SW 1271 (cell line): ENCODE results near the gene CHRM4.

Source experiments
- DNase-seq, 2 experiments: peaks; one replicate each; lab custom pipeline; 2025; lab: John Stamatoyannopoulos, UW

Gene CHRM4

DNA sequence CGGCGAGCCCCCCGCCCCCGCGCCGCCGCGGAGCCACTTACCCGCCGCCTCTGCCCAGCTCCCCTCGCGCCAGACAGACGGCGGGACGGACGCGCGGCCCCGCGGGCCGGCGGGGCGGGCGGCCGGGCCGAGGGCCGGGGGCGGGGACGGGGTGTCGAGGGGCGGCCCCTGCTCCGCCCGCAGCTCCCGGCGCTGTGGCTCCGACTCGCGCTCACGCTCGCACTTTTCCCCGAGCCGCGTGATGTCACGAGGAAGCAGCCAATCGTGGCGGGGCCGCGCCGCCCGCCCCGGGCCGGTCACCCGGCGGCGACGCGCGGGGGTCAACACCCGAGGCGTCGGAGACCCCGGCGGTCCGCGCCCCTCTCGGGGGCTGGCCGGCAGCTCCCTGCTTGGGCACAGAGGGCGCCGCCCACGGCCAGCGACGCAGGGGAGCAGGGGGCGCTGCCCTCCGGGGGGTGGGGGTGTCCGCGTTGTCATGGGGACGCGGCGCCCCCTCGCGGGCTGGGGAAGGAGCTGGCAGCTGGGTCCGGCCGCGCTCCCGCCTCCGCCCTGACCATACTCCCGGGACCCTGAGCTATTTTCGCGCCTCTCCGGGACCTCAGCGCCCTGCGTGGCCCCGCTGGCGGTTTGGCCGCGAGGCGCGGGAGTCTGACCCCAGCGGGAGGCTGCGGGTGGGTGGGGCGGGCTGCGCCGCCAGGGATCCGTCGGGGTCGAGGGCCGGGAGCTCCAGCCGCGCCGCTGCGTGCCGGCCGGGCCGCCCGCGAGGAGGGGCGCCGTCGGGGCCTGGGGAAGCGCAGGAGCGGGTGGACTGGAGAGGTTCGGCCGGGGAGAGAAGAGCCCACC lies at the start of gene CHRM4:
CHRM4 (minus strand) TSS at position 199 of the 843 bp plus-strand sequence. CDS start 5,219 bp downstream, outside the sequence.
- DNase-seq = peak in 1 of 2 experiments; percentile 70

DNA sequence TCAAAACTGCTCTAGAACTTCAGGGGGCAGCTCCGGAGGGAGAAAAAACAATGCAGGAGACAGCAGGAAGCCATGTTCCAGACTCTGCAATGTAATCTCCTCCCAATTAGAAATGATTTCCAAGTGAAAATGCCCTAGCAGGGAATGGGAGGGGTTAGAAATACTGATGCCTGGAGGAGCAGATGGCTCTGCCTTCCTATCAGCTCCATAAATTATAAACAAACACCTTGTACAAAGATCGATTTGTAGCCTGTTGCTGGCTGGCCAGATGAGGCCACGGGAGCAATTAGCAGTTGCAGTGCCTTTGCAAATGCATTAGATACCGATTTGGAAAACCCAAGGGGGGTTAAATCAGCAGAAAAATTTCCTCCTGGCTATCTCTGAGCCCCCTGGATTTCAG lies 46.6 kb upstream of the CHRM4 start:
- DNase-seq = no peak

DNA sequence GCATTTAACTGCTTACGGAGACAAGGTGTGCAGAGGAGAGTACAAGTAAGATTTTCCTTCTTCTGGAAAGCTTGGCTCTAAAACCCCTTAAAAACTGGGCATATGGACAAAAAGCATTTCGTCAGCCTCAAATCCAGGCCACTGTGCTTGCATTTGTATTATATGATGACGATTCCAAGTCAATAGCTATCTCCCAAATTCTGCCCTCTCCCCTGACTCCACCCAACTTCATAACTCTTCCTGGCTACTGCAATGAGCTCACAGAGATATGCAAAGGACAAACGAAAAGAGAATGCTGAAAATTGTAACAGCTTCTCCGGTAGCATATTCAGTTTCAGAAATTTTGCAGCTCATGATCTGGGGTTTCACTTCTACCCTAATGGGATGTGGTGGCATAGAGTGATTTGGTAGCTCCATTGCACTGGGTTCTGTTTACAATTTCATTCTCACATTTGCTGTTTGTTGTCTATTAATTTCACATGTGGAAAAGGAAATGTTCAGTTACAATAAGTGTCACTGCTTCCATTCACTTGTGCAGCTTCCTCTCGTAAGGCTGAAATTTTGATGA lies 45.6 kb upstream of the CHRM4 start:
- DNase-seq = no peak

DNA sequence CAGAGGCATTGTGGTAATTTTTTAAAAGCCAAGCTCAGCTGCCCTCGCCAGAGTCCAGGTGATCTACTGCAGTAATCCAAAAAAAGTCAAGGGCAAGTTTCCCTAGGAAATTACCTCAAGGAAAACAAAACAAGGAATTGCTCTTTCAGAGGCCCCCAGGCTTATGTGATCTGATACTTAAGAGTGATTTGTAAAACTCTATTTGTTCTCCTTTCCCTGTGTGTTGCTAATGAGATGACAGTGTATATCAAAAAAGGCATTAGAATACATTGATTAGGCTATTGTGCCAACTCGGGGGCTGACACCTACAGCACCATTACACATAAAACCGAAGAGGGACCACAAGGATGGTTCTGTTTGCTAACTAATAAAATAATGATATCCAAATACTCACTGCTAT lies 44.5 kb upstream of the CHRM4 start:
- DNase-seq = no peak

DNA sequence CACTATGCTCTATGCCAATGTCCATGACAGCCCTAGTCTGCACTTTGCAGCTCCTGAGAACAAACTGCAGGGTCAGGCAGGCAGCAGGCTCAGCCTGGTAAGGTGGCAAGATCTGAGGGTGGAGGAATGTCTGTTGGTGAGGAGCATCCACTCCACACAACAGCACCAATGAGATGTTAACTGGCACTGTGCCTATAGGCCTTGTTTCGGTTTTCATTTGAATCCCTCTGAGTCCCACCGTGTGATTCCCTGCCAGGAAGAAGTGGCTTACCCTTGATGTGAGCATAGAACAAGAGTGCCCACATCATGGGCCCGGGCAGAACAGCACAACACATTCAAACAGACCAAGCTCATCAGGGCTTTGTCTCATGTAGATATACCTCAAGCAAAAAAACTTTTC lies 44.1 kb upstream of the CHRM4 start:
- DNase-seq = no peak

DNA sequence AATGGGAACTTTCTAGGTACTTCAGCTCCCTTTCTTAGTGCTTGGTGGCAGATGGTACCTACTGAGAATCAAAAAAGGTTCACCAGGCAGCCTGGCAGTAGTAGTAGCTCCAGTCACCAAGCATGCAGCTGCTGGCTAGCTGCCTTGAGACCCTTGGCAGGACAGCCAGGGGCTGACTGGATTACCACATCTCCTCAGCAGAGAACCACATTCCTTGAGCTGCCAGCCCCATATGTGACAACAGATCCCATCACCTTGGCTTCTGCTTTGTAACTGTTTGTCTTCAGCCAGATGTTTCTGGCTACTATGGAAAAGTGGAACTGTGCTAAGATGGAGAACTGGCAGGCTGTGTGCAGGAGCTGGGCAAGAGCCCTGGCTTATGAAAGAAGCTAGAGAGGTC lies 39.6 kb upstream of the CHRM4 start:
- DNase-seq = no peak

DNA sequence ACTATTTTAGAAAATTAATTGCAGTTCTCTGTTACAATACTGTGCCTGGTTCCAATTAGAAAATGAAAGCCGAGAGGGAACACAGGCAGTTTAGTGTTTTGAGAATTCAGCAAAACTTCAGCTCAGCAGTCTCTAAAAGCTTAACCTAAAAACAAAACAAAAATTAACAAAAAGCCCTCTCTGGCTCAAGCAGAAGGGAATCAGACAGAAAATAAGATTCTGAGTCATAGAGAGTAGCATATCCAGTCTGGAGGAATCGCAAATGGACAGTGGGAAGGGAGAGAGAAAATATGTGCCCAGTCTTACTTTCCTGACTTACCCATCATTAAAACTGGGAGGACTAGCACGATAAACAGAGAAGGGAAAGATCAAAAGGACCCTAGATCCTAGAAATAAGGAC lies 38.1 kb upstream of the CHRM4 start:
- DNase-seq = no peak

DNA sequence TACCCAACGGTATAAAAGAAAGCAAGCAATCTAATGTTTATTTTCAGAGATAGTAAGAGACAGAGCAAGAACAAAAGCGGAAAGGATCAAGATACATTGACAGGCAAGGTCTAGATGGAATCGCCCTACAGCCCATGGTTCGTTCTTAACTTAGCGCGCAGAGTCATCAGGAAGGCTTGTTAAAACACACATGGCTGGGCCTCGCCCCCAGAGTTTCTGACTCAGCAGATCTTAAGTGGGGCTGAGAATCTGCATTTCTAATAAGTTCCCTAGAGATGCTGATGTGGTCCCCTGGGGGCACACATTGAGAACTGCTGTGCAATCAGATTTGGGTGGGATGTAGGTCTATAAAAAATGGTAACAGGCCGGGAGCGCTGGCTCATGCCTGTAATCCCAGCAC lies 35.8 kb upstream of the CHRM4 start:
- no peak for DNase-seq

DNA sequence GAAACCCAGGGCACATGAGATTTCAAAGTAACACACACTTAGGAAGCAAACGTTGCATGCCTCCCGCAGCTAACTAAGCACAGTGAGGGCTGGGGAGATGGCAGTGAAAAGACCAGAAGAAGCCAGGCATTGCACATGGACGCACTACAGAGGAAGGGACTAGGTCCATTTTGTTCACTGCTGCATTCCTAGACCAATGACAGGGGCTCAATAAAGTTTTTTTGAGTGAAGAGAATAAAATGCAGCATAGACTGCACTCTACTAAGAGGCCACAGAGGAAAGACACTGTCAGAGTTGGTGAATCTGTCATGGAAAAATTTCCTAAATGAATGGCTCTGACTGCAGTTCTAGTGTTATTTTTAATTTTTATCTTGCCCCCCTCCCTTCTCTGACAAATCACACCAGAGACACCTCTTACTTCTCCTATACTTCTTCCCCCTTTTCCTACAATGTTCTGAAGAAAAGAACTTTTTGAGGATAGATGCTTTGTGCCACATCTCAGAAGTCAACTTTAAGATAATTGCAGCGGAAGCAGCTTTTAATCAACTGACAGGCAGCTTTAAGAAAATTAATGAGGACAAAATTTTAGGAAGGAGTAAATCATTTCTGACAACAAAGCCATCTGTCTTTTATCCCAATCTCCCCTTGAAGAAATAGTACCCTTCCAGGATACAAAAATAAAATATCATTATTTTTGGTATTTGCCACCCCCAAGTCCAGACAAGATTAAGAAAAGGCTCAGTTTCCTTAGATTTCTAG lies 34.8 kb upstream of the CHRM4 start:
- DNase-seq = no peak

DNA sequence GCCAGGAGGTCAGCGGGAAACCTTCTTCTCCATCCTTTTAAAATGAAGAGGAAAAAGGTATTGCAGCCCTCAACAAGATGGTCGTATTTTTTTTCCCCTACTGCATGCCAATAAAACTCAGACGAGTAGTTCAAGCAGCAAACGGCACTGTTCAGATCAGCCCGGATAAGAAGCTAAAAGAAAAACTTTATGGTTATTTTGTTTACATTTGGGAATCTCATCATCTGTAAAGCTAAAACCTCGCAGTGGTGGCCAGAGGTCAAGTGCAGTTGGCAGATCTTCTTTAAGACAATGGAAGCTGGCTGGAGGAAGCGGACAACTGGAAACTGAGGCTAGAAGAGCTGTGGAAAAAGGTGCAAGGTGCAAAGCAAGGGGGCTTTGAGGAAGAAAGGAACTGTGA lies 31.0 kb upstream of the CHRM4 start:
- DNase-seq = no peak

DNA sequence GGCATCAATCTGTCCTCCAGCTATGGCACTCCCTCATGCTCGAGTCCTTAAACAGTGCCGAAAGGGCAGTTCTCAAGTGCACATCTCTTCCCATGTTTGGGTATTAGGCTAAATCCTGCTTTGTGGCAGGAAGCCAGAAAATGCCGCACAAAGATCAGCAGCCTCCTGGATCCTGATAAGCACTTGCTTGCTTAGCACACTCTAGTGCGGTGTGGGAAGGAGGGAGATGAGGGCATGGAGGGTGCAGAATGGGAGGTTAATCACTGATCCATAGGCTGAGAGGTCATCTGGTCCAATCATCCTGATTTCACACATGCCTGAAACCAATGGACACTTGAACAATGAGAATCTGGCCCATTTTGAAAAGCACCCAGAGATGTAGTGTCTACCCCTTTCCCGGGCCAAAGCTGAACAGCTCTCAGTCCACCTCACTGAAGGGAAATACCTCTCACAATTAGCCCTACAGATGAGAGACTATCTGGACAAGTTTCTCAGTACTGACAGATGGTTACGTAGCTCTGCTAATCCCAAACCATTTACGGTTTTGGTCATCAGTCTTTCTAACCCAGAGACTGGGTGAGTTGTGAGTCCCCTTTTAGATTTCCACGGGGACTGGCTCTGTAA lies 29.8 kb upstream of the CHRM4 start:
- DNase-seq = no peak

DNA sequence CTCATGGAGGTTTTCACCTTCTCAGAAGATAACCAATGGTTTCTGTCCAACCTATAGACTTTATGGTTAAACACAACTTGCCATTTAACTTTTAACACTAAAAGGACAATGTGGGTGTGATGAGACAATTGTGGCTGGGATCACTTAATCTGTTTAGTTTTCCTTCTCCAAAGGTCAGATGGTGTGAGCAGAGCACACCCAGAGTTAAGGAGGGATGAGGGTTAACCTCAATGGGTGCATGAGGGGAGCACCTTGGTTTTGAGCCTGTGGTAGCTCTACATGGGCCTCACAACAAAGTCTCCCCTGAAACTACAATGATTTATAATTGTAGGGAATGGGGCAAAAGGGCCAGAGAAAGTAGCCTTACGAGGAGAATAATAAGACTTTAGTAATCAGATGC lies 28.9 kb upstream of the CHRM4 start:
- no peak for DNase-seq

DNA sequence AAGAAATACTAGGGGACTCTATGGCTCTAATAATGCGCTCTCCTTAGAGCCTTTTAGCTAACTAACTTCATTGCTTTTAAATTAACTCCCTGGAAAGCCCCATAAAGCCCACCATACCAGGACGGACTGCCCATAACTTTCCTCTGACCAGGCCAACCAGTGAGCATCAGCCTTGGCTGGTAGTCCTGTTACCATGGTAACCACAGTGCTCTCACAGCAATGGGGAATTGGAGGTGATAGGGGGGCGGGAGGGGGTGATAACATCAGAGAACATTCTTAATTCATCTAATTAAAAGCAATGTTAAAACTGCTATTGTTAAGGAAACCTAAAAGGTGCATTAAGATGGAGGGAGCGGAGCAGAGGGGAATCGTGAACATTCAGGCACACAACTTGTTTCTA lies 27.2 kb upstream of the CHRM4 start:
- no peak for DNase-seq

DNA sequence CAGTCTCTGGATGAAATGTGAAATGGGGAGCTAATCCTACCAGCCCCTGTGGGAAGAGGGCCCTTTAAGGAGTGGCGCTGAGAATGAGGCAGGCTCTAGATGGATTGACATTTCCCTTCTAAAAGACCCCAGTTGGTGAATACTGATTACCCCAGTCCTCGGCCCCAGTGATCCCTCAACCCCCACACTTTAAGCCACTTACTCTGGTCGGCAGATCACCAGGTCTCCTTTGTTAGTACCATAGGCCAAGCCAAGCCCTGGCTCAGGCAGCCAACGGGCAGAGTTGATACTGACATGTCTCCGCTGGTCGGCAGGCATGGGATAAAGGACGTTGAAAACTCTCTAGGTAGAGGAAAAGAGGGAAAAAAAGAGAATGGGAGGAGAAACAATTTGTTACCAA lies 26.1 kb upstream of the CHRM4 start:
- no peak for DNase-seq

DNA sequence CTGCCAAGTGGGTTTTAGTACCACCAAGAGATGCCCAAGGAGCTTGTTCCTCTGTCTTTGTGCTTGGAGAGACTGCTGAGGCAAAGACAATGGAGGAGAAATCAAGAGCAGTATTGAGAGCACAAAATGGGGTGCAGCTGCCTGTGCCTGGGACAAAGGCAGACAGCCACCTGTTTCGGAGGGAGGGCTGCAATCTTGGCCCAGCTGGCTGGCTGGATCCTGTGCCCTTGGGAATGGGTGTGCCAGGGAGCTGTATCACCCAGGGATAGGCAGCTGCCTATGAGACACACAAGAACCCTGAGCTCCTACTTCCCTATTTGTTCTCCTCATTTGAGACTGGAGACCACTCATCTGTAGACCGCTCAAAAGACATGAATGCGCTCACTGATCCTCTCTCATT lies 23.3 kb upstream of the CHRM4 start:
- DNase-seq = no peak

DNA sequence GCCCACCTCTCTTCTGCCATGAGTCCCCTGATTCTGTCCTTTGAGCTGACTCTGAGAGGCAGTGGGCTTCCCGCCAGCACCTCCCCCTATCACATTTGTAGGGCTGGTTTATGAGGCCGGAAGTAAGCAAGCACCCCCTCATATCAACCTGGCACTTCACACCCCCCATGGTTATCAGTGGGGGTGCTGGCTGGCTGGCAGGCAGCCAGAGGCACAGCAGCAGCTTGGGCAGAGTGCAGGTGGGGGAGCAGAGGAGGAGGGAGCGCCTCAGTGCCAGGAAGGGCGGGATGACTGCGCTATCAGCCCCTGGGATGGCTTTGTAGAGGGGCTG lies 22.9 kb upstream of the CHRM4 start:
- DNase-seq = no peak

DNA sequence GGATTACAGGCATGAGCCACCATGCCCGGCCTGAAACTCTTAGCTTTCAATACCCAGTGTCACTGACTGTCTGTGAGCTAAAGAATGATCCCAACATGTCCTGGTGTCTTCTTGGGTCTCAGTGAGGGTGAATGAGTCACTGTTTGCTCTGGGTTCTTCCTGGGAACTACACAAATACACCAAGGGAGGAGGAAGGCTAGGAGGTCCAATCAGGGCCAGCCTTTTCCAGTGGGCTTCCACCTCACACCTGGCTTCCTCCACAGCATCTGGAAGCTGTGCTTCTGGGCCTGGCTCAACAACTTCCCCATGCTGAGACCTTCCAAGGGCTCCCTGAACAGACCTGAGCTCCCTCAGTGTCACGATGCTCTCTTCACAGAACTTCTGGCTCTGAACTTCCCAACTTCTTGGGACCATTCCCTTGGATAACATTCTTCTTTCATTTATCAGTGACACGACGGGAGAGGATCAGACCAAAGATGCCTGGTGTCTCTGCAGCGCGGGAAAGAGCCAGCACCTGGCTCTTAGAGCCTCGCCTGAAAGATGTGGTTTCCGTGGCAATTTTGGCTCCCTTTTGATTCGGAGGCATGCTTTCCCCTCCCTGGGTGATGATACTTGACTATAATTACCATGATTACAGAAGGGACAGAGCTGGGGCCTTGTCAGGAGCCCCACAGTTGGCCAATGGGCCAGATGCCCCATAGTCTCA lies 22.3 kb upstream of the CHRM4 start:
- no peak for DNase-seq

DNA sequence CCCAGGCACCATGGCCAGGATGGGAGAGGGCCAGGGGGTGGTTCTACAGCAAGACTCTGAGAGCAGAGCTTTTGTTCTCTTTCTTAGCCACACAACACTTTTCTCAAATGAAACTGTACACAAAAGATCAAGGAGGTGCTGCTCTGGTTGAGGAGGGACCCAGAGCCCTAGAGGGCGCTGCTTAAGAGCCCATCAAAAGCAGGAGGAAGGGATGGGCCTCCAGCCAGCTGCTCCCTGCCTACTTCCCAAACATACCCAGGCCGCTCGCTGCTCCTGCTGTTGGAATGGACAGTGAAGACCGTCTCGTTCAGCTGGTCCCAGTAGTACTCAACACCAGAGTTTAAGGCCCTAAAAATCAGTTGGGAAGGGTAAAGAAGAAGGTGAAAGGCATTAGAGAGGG lies 18.4 kb upstream of the CHRM4 start:
- DNase-seq = no peak

DNA sequence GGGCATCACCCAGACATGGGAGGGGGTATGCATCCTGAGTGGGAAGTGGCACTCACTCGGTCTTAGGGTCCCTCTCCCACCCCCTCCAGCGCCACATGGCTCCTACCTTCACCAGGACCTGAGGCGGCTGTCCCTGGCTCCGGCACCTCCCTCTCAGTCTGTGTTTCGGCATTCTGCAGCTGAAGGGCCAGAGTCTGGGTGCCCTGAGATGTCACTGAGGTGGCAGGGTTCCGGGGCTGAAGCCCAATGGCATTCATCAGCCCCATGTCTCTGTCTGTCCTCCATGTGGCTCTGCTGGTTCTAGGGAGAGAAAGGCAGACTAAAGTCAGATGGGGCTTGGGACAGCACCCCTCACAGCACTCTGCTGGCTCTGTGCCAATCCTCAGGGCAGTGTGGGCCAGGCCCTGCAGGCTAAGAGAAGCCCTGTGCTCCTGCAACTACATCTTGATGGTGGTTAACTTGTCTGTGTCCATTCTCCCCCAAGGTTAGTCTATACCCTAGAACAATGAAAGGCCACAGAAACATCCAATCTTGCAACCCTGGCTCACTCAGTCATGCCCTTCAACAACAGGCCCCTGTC lies 16.9 kb upstream of the CHRM4 start:
- no peak for DNase-seq

DNA sequence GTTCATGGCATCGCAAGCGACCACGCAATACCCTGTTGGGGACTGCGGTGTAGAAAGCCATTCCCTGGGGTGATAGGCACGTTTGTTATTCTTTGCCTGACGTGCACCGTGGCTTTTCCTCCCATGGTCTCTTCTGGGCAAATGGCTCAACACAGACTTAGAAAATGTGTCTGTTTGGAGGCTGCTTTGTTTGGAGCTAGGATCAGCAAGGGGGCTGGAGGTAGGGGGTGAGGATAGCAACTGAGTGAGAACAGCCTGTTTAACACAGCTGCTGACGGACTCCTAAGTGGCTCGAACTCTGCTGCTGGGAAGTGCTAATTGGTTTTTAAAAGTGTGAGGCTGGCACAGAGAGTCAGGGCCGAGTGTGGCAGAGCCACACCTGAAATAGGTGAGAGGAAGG lies 16.1 kb upstream of the CHRM4 start:
- DNase-seq = no peak

DNA sequence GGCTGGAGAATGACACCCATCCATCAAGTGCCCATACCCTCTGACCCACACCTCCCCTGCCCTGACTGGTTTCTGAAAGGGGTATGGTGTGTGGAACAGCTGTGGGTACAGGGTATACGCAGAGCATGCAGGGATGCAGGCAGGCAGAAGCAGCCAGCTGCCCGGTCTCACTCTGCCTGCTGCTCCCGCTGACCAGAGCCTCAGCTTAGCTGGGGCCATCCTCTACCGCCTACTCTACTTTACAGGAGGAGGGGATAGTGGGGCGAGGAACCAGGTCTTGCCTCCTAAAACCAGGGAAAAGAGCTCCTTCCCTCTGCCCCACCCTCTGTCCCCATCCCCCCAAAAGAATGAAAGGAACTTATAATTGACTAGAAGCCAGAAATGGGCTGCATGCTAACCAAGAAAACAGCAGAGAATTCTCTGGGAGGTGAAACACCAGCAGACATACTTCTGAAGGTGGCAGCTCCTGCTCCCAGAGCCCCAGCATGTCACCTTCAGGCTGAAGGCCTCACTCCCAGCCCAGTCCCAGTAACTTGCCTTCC lies 13.0 kb upstream of the CHRM4 start:
- no peak for DNase-seq
